LNCaP clone FGC (cell line): ENCODE measurements around the gene SUPT7L.

Experiments used
- DNase-seq: peaks from one replicate; pipeline ENCODE4 v3.0.0-alpha.2; 2011; ENCODE audit warnings: low read depth
- H3K4me3 ChIP-seq: 2 replicates; pipeline ENCODE4 v1.5.1; 2011; ENCODE audit warnings: mild to moderate bottlenecking, low read depth, low read length, control low read depth
- TF ChIP-seq, protein P1 (sequence below): IDR thresholded peaks from 2 replicates; pipeline ENCODE4 v1.5.1; 2012; ENCODE audit warnings: mild to moderate bottlenecking; ENCODE audit not compliant: control insufficient read depth, insufficient read depth; ENCODE audit errors: extremely low read depth

SUPT7L gene

DNA sequence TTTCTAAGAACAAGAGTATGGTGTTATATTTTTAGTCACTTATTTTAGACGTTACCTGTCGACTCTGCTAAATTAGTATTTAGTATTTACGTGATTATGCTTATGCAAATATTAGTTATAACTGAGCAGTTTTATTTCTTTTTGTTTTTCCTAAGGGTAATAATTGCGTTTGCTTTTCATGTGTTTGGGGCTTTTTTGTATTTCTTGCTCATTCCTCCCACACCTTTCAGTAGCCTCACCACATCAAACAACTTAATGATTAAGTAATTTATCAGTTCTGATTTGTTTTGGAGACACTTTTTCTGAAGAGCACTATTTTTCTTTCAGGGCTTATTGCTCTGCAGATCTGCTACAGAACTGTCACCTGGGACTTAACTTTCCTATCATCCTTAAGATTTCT is 7.8 kb upstream of the SUPT7L start:
- TF ChIP-seq, protein P1, sequence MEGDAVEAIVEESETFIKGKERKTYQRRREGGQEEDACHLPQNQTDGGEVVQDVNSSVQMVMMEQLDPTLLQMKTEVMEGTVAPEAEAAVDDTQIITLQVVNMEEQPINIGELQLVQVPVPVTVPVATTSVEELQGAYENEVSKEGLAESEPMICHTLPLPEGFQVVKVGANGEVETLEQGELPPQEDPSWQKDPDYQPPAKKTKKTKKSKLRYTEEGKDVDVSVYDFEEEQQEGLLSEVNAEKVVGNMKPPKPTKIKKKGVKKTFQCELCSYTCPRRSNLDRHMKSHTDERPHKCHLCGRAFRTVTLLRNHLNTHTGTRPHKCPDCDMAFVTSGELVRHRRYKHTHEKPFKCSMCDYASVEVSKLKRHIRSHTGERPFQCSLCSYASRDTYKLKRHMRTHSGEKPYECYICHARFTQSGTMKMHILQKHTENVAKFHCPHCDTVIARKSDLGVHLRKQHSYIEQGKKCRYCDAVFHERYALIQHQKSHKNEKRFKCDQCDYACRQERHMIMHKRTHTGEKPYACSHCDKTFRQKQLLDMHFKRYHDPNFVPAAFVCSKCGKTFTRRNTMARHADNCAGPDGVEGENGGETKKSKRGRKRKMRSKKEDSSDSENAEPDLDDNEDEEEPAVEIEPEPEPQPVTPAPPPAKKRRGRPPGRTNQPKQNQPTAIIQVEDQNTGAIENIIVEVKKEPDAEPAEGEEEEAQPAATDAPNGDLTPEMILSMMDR = no peak
- no peak overlapping the region for H3K4me3 ChIP-seq
- no peak for DNase-seq

DNA sequence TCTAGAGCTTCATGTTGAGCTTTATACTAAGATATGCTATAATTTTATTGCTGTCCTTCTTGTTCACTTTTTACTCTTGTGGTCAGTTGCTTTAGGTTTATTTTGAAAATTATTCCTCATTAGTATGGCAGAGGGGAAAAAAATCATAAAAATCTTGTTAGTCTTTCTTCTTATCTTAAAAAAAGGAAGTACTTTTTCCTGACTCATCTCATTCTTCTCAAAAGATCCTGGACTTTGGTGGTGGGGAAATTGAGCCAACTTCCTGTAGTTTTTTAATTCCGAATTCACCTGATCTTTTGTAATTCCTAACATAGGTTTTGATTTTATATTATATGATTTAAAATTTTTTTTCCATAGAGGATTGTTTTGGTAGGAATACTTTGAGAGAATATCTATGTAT is 4.0 kb upstream of the SUPT7L start:
- no peak overlapping the region for H3K4me3 ChIP-seq
- DNase-seq = no peak
- TF ChIP-seq, protein P1 = no peak

DNA sequence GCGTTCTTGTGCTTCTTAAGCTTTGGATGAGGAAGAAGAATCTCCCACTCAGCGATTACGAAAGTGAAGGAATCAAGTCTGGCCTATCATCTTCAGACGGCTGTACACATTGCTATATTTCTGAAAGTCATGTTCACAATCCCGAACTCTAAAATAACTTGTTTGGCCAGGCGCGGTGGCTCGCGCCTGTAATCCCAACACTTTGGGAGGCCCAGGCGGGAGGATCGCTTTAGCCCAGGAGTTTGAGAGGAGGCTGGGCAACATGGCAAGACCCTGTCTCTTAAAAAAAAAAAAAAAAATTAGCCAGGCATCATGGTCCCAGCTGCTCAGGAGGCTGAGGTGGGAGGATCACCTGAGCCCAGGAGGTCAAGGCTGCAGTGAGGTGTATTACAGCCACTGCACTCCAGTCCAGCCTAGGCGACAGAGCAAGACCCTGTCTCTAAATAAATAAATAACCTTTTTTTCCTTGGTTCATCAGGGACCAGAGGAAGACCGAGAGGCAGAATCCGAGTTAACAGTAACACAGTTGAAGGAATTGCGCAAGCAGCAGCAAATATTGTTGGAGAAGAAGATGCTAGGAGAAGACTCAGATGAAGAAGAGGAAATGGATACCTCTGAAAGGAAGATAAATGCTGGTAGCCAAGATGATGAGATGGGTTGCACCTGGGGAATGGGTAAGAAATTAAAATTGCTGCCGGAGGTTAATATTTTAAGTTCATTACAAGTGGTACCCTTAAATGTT is 1.4 kb upstream of the SUPT7L start:
- TF ChIP-seq, protein P1 = no peak
- DNase-seq = no peak

DNA sequence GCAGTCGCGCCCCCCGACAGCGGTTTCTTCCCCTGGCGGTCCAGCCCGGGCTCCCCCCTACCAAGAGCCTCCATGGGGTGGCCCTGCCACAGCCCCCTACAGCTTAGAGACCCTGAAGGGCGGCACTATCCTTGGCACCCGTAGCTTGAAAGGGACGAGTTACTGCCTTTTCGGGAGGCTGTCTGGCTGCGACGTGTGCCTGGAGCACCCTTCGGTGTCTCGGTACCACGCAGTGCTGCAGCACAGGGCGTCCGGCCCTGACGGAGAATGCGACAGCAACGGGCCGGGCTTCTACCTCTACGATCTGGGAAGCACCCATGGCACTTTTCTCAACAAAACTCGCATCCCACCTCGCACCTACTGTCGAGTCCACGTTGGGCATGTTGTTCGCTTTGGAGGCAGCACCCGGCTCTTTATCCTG is 750 bp upstream of the SUPT7L start:
- peak overlapping the region; percentile 87 for H3K4me3 ChIP-seq
- TF ChIP-seq, protein P1 = no peak
- DNase-seq = no peak

More for the DNA sequence above, 1.4 kb upstream of the SUPT7L start:
- peak overlapping the region; percentile 87 for H3K4me3 ChIP-seq

DNA sequence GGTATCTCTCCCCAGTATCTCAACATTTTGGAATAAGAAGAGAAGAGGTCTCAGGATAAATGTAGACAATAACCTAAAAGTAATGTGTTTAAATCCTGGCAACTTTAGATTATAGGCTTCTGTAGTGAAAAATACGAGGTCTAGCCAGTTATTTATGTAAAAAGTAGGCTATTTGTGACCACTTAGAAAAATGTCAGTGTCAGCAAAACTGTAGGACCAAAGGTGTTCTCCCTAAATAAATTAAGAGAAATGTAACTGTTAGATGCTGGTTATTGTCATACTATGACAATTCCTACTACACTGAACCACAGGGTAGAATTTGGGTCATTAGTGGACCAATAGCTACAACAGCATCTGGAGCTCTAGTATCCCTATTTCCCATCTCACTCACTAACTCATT is 2.0 kb downstream of the SUPT7L start:
- DNase-seq = no peak
- TF ChIP-seq, protein P1 = no peak
- H3K4me3 ChIP-seq = no peak overlapping the region

DNA sequence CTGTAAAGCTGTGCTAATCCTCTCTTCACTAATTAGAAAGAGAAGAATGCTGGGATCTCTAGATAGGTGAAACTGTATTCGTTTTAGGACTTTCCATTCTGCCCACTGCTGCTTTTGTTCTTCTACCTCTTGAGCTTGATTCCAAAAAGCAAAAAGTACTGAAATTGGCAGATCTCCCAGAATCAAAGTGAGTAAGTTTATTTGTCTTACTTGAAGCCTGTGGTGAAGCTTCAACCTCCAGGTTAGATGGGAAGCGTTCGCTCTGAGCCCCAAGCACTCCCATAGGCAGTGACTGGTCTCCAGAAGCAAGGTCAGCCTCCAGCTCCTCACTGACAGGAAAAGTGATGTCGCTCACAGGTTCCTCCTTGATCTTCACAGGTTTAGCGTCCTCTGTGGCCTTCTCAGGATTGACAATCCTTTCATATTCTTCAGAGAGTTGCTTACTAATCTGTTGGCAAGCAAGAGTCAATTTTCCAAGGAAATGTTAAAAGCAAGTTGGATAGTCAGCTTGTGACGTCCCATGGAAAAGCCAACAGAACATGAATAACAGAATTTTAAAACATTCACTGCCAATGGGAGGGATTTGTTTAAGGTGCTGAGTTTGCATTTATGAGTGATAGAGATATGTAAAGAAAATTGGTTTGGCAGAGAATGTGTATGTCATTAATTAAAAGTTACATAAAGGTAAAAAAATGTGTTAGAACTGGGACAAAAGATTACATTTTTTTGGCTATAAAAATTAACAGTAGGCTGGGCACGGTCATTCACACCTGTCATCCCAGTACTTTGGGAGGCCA is 8.1 kb downstream of the SUPT7L start:
- TF ChIP-seq, protein P1 = no peak
- H3K4me3 ChIP-seq = no peak overlapping the region
- DNase-seq = no peak
